Hair follicular keratinocyte (primary cell): Measurements from ENCODE around the gene GPATCH2. TPM values are rescaled to one million over a fixed set of nuclear protein-coding genes. Genes with fewer than 3 reads are reported as not detected.

ENCODE experiments used
- total RNA-seq: library from RNA; depleted of rRNA; stranded (reverse); fragments of >200 nt; gene quantifications from 2 replicates; pipeline ENCODE4 v1.2.3, GENCODE V29; 2015

The GPATCH2 gene
- total RNA-seq, result 9.4 and 9.9 TPM in 2 replicates

DNA sequence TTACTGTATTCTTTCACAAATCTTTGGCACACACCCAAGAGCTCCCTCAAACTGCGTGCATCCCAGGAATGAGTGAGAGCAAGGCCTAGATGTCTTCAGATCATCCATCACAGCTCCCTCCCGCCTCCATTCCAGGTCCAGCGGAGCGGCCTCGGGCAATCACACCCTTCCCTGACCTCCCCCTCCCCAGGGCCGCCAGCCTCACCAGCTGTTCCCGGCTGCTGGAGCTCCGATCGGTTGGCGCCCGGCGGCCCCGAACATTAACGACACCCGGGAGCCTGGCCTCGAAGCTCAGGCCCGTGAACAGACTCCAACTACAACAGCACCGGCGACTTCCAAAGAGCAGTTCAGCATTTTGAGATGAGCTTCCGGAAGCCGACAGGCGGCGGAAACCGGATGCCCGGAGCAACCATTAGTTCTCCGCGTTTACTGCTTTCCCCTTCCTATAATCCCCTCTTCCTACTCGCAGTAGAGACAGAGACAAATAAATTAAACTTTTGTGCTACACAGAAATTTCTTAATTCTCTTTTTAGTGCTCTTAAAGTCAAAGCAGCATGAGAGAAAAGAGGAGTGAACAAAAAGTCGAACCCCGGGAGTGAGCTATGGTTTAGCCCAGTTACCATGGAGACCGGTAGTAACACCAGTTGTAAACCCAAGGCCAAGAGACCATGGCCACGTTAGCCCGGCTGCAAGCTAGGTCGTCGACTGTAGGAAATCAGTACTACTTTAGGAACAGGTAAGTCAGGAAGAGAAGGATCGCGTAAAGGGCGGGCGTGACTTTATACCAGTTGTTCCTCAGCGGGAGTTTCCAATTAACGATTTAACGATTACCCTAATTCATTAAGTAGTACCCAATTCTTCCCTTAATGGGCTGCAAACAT, at the start of gene GPATCH2, which contains the start of gene SPATA17:
Gene GPATCH2 (minus strand): TSS at position 380 of the 881 bp plus-strand sequence. CDS start 119 bp downstream, at position 261.
Gene SPATA17 (plus strand): TSS at position 634 of the 881 bp plus-strand sequence. CDS start 35 bp downstream, at position 669.

Other genes starting within 250 kb of the GPATCH2 start
- 0.30 and 0.55 TPM in 2 replicates for gene SPATA17, start 254 bp upstream of the GPATCH2 start, total RNA-seq